Type B pancreatic cell (in vitro differentiated cells): ENCODE results near the gene WBP2NL. TPM values are rescaled to one million over a fixed set of nuclear protein-coding genes. Genes with fewer than 3 reads are reported as not detected.

Experiments
- DNase-seq: peaks from one replicate; pipeline ENCODE4 v3.0.0; 2021; ENCODE audit warnings: mixed read lengths; ENCODE audit not compliant: unreplicated experiment; ENCODE audit errors: extremely low spot score
- H3K27ac Mint-ChIP-seq: 2 replicates; pipeline ENCODE4 v1.8.0; 2021; ENCODE audit warnings: mild to moderate bottlenecking, mixed read lengths
- H3K27me3 Mint-ChIP-seq: 2 replicates; pipeline ENCODE4 v1.8.0; 2021; ENCODE audit warnings: mixed read lengths
- H3K36me3 Mint-ChIP-seq: 2 replicates; pipeline ENCODE4 v1.8.0; 2021; ENCODE audit warnings: mixed read lengths
- H3K4me1 Mint-ChIP-seq: one replicate; pipeline ENCODE4 v1.8.0; 2021; ENCODE audit warnings: mixed read lengths; ENCODE audit not compliant: unreplicated experiment
- H3K4me3 Mint-ChIP-seq: 2 replicates; pipeline ENCODE4 v1.8.0; 2021; ENCODE audit warnings: mild to moderate bottlenecking, mixed read lengths
- H3K9me3 Mint-ChIP-seq: 2 replicates; pipeline ENCODE4 v1.8.0; 2021; ENCODE audit warnings: mixed read lengths
- total RNA-seq: library from RNA; stranded (reverse); gene quantifications from 2 replicates; pipeline ENCODE4 v1.2.1, GENCODE V29; 2021; ENCODE audit warnings: low replicate concordance
- TF ChIP-seq, protein P1 (sequence below): fragments of 200-600 bp; sonication (generic); conservative IDR thresholded peaks from 2 replicates; pipeline ENCODE4 v1.5.0; 2021; ENCODE audit warnings: antibody characterized with exemption, mild to moderate bottlenecking

The WBP2NL gene
- total RNA-seq, 1 donor from 2014 or later: not detected

DNA sequence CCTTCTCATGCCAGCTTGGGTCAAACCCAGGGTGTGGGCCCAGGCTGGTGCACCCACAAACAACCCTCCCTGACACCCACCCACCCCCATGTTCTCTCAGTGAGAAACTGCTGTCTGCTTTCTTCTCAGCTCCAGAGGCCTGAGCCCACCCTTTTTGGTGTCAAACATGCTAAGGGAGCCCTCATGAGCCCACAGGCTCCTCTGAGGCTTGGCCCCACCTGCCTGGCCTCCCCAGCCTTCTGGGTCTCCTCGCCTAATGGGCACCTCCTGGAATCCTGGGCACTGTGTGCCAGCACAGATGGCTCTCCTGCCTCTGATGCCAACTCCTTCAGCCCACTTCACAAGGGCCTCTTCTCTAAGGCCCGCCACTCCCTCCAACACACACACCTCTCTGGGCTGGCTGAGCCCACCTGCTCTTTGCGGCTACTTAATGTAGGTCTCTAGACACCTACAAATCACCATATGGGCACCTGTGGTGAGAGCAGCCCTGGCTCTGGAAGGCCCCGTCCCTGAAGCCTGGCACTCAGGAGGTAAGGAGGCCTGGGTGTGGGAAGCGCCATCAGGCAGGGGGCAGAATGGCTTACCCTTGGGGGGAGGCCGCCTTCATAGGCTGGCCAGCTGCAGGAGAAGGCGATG lies 67.7 kb downstream of the WBP2NL start:
- Mint-ChIP-seq H3K4me3 (no peak overlapping the region), H3K4me1 (peaks cover 6% of the 10 kb centered on the region), H3K36me3 (peaks cover 17% of the 10 kb centered on the region), H3K9me3 (no peaks in the 10 kb centered on the region), H3K27me3 (no peaks in the 10 kb centered on the region), H3K27ac (no peak overlapping the region)
- DNase-seq: no peak
- TF ChIP-seq, protein P1, sequence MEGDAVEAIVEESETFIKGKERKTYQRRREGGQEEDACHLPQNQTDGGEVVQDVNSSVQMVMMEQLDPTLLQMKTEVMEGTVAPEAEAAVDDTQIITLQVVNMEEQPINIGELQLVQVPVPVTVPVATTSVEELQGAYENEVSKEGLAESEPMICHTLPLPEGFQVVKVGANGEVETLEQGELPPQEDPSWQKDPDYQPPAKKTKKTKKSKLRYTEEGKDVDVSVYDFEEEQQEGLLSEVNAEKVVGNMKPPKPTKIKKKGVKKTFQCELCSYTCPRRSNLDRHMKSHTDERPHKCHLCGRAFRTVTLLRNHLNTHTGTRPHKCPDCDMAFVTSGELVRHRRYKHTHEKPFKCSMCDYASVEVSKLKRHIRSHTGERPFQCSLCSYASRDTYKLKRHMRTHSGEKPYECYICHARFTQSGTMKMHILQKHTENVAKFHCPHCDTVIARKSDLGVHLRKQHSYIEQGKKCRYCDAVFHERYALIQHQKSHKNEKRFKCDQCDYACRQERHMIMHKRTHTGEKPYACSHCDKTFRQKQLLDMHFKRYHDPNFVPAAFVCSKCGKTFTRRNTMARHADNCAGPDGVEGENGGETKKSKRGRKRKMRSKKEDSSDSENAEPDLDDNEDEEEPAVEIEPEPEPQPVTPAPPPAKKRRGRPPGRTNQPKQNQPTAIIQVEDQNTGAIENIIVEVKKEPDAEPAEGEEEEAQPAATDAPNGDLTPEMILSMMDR: no peak

DNA sequence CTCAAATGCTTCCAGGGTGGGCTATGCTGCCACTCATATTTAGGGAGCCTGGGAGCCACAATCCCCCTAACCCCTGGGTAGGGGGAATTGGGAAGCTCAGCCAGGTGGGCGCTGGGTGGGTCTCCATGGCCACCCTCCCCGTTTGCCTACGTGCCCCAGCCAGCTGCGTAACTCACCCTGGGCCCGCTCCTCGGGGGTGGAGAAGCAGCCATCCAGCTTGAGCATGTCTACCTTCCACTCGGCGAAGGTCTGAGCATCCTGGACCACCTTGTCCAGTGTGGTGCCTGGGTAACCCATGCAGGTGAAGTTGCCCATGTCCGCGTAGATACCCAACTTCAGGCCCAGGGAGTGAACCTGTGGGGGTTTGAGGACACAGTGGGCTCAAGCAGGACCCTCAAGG lies 68.3 kb downstream of the WBP2NL start:
- TF ChIP-seq, protein P1: no peak
- H3K27ac Mint-ChIP-seq: no peak overlapping the region
- H3K9me3 Mint-ChIP-seq: no peaks in the 10 kb centered on the region
- H3K4me1 Mint-ChIP-seq: peaks cover 12% of the 10 kb centered on the region
- H3K4me3 Mint-ChIP-seq: no peak overlapping the region
- DNase-seq: peak; percentile 55
- no peaks in the 10 kb centered on the region for H3K27me3 Mint-ChIP-seq
- peaks cover 17% of the 10 kb centered on the region for H3K36me3 Mint-ChIP-seq

DNA sequence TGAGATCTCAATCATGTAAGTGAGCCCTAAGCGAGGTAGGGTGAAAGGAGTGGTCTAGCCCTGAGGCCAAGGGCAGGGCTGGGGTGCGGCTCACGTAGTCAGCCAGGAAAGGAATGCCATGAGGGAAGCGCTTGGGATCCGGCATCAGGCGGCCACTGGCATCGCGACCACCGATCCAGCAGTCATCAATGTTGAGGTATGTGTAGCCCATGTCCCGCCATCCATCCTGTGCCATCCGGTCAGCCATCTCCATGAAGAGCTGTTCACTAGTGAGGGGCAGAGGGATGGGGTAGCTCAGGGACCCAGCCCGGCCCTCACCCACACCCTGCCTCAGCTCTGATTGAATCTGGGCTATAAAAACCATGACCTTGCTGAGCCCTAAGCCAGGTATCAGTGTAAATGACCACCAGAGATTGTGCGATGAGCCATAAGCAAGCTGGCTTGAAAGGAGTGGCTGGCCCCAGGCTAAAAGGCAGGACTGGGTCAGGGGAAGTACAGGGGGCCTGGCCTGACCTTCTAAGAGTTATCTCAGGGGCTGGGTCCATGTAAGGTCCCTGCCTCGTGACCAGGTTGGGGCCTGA lies 69.2 kb downstream of the WBP2NL start:
- no peak overlapping the region for H3K4me3 Mint-ChIP-seq
- H3K4me1 Mint-ChIP-seq: peaks cover 15% of the 10 kb centered on the region
- DNase-seq: no peak
- no peaks in the 10 kb centered on the region for H3K9me3 Mint-ChIP-seq
- H3K27me3 Mint-ChIP-seq: no peaks in the 10 kb centered on the region
- peaks cover 17% of the 10 kb centered on the region for H3K36me3 Mint-ChIP-seq
- TF ChIP-seq, protein P1: no peak
- H3K27ac Mint-ChIP-seq: peak overlapping the region; percentile 35

DNA sequence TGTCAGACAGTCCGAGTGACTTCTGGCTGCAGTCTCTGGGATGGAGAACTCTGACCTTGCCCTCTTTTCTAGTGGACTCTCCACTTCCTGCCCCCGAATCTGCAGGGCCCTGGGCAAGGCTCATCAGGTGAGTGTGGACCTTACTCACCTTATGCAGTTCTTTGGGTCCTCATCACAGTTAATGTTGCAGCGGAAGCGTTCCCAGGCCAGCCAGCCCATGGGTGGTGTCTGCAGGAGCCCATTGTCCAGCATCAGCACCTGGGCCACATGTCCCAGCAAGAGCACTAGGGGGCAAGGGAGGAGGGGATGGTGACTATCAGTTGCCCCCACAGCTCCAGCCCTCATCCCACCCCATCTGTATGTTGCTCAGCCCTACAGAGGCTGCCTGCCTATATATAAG lies 69.7 kb downstream of the WBP2NL start:
- H3K4me1 Mint-ChIP-seq: peaks cover 21% of the 10 kb centered on the region
- no peak for DNase-seq
- no peak overlapping the region for H3K27ac Mint-ChIP-seq
- H3K36me3 Mint-ChIP-seq: peaks cover 17% of the 10 kb centered on the region
- H3K9me3 Mint-ChIP-seq: no peaks in the 10 kb centered on the region
- no peaks in the 10 kb centered on the region for H3K27me3 Mint-ChIP-seq
- TF ChIP-seq, protein P1: no peak
- H3K4me3 Mint-ChIP-seq: no peak overlapping the region

DNA sequence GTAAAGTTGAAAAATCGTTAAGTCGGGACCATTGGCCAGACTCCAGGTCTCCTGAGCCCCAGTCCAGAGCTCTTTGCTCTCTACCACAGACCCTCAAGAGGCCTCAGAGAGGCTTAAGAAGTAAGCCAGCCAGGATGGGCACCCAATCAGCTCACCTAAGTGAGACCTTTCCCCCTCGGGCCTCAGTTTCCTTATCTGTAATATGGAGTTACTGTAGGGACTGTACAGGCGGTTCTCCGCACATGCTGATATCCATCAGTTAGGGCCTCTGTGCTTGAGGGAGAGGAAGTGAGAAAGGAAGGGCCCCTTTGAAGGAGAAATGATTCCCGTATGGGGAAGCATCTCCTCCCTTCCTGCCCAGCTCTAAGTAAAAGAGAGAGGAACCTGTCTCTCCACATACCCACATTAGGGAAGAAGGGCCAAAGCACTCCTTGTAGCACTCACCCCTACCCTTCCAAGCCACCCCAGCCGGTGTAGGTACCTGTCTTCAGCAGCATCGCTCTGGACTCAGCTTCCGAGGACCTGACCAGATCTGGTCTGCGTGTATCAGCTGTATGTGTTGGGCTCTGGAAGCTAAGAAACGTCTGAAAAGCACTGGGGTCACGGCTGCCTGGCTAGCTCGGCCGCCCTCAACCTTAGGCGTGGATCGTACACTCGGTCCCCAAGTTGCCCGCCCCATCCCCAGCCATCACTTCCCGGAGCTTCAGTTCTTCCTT lies 71.4 kb downstream of the WBP2NL start:
- no peaks in the 10 kb centered on the region for H3K9me3 Mint-ChIP-seq
- peaks cover 13% of the 10 kb centered on the region for H3K36me3 Mint-ChIP-seq
- TF ChIP-seq, protein P1: no peak
- no peak for DNase-seq
- peaks cover 24% of the 10 kb centered on the region for H3K4me1 Mint-ChIP-seq
- H3K27ac Mint-ChIP-seq: peak overlapping the region; percentile 96
- H3K4me3 Mint-ChIP-seq: peak overlapping the region; percentile 95
- no peaks in the 10 kb centered on the region for H3K27me3 Mint-ChIP-seq
